Transverse colon (tissue), 4 donors: ENCODE data around the gene LAMTOR4.

Experiments used
- CTCF ChIP-seq, 5 experiments: fragments of 200-600 bp in 3 of 5; fragments of 450-650 bp in 2 of 5; sonication (generic) in 3 of 5; IDR thresholded peaks; 1 replicate in 2 of 5; 2 replicates in 3 of 5; pipeline ENCODE4 v1.5.1; 2016 to 2017; ENCODE audit warnings: antibody characterized with exemption in 5 of 5, inconsistent platforms in 3 of 5, mild to moderate bottlenecking in 2 of 5, moderate library complexity in 1 of 5
- EP300 ChIP-seq: sonication (generic); formaldehyde crosslinking; IDR thresholded peaks from one replicate; pipeline ENCODE4 v1.6.1; 2017; ENCODE audit warnings: antibody characterized with exemption, low read depth
- POLR2A ChIP-seq: fragments of 450-650 bp; IDR thresholded peaks from one replicate; pipeline ENCODE4 v1.6.1; 2016; ENCODE audit warnings: antibody characterized with exemption, mild to moderate bottlenecking, moderate library complexity
- POLR2AphosphoS5 ChIP-seq, 3 donors: sonication (generic); formaldehyde crosslinking; IDR thresholded peaks; one replicate each; pipeline ENCODE4 v1.6.1; 2016; ENCODE audit warnings: antibody characterized with exemption in 3 of 3

GRCh38 chr7:100137851-100138760 is 10.6 kb upstream of the LAMTOR4 start:
- TF ChIP-seq CTCF (IDR thresholded peaks at IDR 0.05) (no peak), POLR2A (no peak), POLR2AphosphoS5 (IDR thresholded peaks at IDR 0.05) (no peak), EP300 (no peak)
